Glutamatergic neuron (in vitro differentiated cells): Measurements from ENCODE around the gene RAB28. TPM values are rescaled to one million over a fixed set of nuclear protein-coding genes. Genes with fewer than 3 reads are reported as not detected.

ENCODE experiments used
- DNase-seq: peaks from one replicate; pipeline ENCODE4 v3.0.0; 2022
- H3K27ac Mint-ChIP-seq: one replicate; pipeline ENCODE4 v1.8.0; 2020; ENCODE audit warnings: mild to moderate bottlenecking, mixed read lengths, inconsistent platforms; ENCODE audit not compliant: unreplicated experiment
- H3K27me3 Mint-ChIP-seq: one replicate; pipeline ENCODE4 v1.8.0; 2020; ENCODE audit warnings: mild to moderate bottlenecking, moderate library complexity, mixed read lengths, inconsistent platforms; ENCODE audit not compliant: unreplicated experiment
- H3K36me3 Mint-ChIP-seq: one replicate; pipeline ENCODE4 v1.8.0; 2020; ENCODE audit warnings: mild to moderate bottlenecking, mixed read lengths, inconsistent platforms; ENCODE audit not compliant: unreplicated experiment
- H3K4me1 Mint-ChIP-seq: one replicate; pipeline ENCODE4 v1.8.0; 2020; ENCODE audit warnings: mild to moderate bottlenecking, low read depth, mixed read lengths, inconsistent platforms; ENCODE audit not compliant: unreplicated experiment
- H3K4me3 Mint-ChIP-seq: one replicate; pipeline ENCODE4 v1.8.0; 2020; ENCODE audit warnings: mild to moderate bottlenecking, mixed read lengths, inconsistent platforms; ENCODE audit not compliant: unreplicated experiment
- H3K9me3 Mint-ChIP-seq: one replicate; pipeline ENCODE4 v1.8.0; 2020; ENCODE audit warnings: mild to moderate bottlenecking, moderate library complexity, mixed read lengths, inconsistent platforms; ENCODE audit not compliant: unreplicated experiment
- total RNA-seq: library from RNA; stranded (reverse); fragmentation: NEBNext Ultra II Directional; extraction: Animal tissue kit (Norgen Biotek cat#: 25700); gene quantifications from one replicate; pipeline ENCODE4 v1.2.1, GENCODE V29; 2021; ENCODE audit not compliant: unreplicated experiment
- TF ChIP-seq, protein P1 (sequence below): fragments of 200-600 bp; sonication (generic); IDR thresholded peaks from one replicate; pipeline ENCODE4 v1.5.0; 2021; ENCODE audit not compliant: partially characterized antibody, unreplicated experiment

RAB28 gene
- total RNA-seq, 1 donor from 2014 or later: 12.7 TPM

DNA sequence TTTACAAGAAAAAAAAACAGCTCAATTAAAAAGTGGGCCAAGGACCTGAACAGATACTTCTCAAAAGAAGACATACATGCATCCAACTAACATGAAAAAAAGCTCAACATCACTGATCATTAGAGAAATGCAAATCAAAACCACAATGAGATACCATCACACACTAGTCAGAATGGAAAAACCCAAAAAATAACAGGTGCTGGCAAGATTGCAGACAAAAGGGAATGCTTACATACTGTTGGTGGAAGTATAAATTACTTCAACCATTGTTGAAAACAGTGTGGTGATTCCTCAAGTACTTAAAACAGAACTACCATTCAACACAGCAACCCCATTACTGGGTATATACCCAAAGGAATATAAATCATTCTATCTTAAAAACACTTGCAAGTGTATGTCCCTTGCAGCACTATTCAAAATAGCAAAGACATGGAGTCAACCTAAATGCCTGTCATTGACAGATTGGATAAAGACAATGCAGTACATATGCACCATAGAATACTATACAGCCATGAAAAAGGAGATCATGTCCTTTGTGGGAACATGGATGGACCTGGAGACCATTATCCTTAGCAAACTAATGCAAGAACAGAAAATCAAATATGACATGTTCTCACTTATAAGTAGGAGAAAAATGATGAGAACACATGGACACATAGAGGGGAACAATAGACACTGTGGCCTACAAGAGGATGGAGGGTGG lies 97.6 kb downstream of the RAB28 start:
- H3K4me3 Mint-ChIP-seq: no peak overlapping the region

DNA sequence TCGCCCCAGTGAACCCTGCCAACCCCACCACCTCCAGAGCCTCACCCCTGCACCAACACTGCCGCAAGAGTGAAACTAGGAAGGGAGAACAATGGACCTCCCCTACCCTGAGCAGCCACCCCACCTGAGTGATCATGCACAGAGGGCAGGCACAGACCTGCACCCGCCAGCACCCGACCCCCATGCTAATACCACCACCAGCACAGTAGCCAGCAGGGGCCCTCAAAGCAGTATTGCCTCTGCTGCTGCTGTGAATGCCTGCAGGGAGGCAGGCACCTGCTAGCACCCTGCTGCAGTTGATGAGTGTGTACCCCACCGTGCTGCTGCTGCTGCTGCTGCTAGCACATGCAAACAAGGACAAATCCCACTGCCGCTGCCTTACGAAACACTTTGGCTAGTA lies 100.1 kb downstream of the RAB28 start:
- DNase-seq: no peak
- Mint-ChIP-seq H3K4me1 (no peaks in the 10 kb centered on the region), H3K27me3 (no peaks in the 10 kb centered on the region), H3K36me3 (no peaks in the 10 kb centered on the region), H3K4me3 (no peak overlapping the region), H3K9me3 (no peaks in the 10 kb centered on the region), H3K27ac (no peak overlapping the region)
- TF ChIP-seq, protein P1, sequence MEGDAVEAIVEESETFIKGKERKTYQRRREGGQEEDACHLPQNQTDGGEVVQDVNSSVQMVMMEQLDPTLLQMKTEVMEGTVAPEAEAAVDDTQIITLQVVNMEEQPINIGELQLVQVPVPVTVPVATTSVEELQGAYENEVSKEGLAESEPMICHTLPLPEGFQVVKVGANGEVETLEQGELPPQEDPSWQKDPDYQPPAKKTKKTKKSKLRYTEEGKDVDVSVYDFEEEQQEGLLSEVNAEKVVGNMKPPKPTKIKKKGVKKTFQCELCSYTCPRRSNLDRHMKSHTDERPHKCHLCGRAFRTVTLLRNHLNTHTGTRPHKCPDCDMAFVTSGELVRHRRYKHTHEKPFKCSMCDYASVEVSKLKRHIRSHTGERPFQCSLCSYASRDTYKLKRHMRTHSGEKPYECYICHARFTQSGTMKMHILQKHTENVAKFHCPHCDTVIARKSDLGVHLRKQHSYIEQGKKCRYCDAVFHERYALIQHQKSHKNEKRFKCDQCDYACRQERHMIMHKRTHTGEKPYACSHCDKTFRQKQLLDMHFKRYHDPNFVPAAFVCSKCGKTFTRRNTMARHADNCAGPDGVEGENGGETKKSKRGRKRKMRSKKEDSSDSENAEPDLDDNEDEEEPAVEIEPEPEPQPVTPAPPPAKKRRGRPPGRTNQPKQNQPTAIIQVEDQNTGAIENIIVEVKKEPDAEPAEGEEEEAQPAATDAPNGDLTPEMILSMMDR: no peak

More for the DNA sequence above, 97.6 kb downstream of the RAB28 start:
- TF ChIP-seq, protein P1: no peak
- Mint-ChIP-seq H3K27me3 (no peaks in the 10 kb centered on the region), H3K27ac (no peak overlapping the region), H3K4me1 (no peaks in the 10 kb centered on the region), H3K36me3 (no peaks in the 10 kb centered on the region), H3K9me3 (peaks cover 1% of the 10 kb centered on the region)
- no peak for DNase-seq

DNA sequence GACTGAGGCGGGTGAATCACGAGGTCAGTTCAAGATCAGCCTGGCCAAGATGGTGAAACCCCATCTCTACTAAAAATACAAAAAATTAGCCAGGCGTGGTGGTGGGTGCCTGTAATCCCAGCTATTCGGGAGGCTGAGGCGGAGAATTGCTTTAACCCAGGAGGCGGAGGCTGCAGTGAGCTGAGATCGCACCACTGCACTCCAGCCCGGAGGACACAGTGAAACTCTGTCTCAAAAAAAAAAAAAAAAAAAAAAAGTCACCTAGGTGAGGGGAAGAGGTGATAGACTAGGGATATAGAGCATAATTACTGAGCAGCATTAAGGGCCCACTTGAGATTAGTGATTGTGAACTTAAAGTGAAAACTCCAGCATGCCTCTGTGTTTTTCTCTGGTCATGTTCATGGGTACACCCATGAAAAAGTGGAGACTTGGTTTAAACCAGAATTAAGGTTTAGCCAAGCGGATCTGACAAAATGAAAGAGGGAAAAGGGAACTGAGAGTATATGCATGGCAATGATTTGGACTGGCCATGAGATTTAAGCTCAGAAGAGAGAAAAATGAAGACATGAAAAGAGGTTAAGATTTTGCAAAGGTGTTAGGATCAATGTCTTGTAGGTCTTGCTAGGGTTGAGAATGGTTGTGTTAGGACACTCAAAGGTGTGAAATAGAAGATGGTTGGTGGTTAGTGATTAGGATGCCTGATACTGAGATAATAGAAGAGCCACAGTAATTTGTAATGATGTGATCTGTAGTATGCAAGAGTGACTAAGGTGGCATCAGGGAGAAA lies 105.0 kb downstream of the RAB28 start:
- DNase-seq: no peak
- Mint-ChIP-seq H3K36me3 (no peaks in the 10 kb centered on the region), H3K27ac (no peak overlapping the region), H3K4me3 (no peak overlapping the region), H3K4me1 (no peaks in the 10 kb centered on the region), H3K27me3 (no peaks in the 10 kb centered on the region), H3K9me3 (no peaks in the 10 kb centered on the region)
- TF ChIP-seq, protein P1: no peak

DNA sequence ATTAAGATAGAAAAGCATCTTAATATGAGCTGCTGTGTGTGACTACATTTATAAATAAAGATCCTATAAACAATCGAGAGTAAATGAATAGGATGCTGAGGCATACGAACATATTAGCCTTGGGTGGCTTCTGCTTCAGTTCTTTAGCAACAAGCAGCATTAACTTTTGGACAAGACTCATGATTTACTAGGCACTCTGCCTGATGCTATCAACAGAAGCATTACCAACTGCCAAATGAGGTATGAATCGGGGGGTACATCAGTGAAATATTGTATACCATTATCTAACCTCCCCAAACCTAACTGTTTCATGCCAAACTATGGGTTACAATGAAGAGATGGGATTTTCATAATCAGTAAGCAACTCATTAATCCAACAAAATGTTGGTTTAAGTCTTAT lies 113.1 kb downstream of the RAB28 start:
- DNase-seq: no peak
- TF ChIP-seq, protein P1: no peak
- Mint-ChIP-seq H3K27ac (no peak overlapping the region), H3K4me3 (no peak overlapping the region), H3K4me1 (no peaks in the 10 kb centered on the region), H3K9me3 (no peaks in the 10 kb centered on the region), H3K36me3 (no peaks in the 10 kb centered on the region), H3K27me3 (no peaks in the 10 kb centered on the region)

DNA sequence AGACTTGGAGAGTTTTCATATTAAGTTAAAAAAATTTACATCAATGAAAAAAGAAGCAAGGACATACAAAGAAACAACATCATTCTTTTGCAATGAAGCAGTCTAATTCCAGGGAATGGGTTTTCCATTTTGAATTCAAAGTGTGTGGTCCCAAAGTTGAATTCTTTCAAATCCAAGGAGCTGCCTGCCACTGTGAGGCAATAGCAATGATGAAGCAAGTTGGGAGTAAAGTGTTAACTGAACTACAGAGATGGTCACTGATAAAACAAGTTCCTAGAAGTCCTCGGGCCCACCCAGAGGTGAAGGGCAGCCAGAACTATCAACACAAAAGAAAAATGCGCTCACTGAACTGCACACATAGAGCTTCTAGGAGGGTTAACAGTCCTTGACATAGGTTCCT lies 115.9 kb downstream of the RAB28 start:
- H3K4me3 Mint-ChIP-seq: no peak overlapping the region
- no peaks in the 10 kb centered on the region for H3K36me3 Mint-ChIP-seq
- DNase-seq: no peak
- H3K27me3 Mint-ChIP-seq: no peaks in the 10 kb centered on the region
- H3K4me1 Mint-ChIP-seq: peaks cover 4% of the 10 kb centered on the region
- H3K9me3 Mint-ChIP-seq: peaks cover 1% of the 10 kb centered on the region
- TF ChIP-seq, protein P1: no peak
- no peak overlapping the region for H3K27ac Mint-ChIP-seq
